Measurements from ENCODE around the gene FECH. TPM values are rescaled to one million over a fixed set of nuclear protein-coding genes. Genes with fewer than 3 reads are reported as not detected.

Gene FECH
- polyA plus RNA-seq, 3 donors from 2014 or later, result 37.1 to 59.9 (median 41.6) TPM

DNA sequence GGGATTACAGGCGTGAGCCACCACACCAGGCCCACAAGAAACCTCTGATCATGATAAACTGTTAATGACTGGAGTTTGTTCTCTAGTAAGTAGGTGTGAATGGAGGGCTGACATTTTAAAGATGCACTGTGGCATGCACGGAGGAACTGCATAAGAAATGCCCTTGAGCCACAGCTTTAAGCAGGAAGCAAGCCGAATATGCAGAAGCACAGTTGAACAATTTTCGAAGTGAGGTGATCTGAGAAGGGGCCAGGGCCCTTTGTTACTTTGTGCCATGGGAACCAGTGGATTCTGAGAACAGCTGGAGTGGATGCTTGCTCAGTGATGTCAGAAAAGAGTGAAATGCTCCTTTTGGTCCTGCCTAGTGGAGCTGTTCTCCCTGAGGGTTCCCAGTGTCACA lies 16.3 kb downstream of the FECH start:
- no peak for DNase-seq
- Mint-ChIP-seq H3K36me3 (peaks cover 25 to 68% (median 43%) of the 10 kb centered on the region in 3 donors), H3K4me1 (no peaks in the 10 kb centered on the region), H3K27ac (no peak overlapping the region), H3K9me3 (no peaks in the 10 kb centered on the region), H3K4me3 (no peak overlapping the region), H3K27me3 (ENCODE audit: low read depth in 3 of 3) (no peaks in the 10 kb centered on the region)

DNA sequence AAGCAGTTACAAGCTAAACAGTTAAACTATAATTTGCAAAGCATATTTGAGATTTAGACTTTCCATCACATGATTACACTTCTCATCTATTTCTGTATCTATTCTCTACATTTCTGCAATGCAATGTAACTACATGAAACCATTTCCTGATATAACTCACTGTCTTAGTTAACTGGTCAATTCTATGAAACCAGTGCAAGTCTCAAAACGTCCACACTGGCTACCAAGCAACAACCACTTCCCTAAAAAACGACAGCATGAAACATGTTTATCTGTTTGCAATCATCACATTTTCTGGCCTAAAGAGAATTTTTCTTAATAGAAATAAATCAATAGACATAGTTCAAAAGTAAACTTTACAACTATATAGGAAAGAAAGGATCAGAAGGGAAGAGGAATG lies 17.4 kb downstream of the FECH start:
- no peaks in the 10 kb centered on the region for H3K27me3 Mint-ChIP-seq (ENCODE audit: low read depth in 3 of 3)
- no peak overlapping the region for H3K4me3 Mint-ChIP-seq
- H3K4me1 Mint-ChIP-seq, result no peaks in the 10 kb centered on the region
- H3K36me3 Mint-ChIP-seq, result peaks cover 23 to 66% (median 43%) of the 10 kb centered on the region in 3 donors
- no peak for DNase-seq
- H3K27ac Mint-ChIP-seq, result no peak overlapping the region
- no peaks in the 10 kb centered on the region for H3K9me3 Mint-ChIP-seq

DNA sequence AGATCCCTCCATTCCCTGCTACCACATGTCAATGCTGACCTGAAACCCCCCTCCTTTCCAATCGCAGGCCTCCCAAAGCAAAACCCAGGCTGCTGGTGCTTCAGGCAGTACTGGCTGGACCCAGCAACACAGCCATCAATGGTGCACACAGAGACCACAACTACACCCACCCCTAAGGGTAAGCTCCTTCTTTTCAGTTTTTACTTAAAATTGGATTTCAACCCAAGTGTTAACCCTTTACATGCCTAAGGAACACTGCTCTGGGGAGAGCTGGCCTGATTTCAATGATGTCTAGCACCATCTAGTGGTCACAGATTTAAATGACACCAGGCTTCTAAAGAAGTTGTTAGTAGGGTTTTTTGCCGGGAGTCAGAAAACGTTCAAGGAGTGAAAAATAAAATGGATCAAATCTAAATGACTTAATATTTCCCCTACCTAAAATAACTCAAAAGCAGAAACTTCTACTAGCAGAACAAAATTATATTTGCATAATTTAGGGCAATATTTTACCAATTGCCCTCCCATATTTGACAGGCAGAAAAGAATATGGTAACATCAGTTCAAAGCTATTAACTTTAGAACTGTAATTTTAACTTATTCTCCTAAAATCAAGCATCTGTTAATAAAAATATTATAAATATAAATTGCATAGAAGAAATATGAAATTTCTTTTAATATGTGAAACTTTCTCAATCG lies 24.6 kb downstream of the FECH start:
- H3K4me3 Mint-ChIP-seq, result no peak overlapping the region
- H3K36me3 Mint-ChIP-seq, result peaks cover 5 to 41% (median 18%) of the 10 kb centered on the region in 3 donors
- peaks cover 0 to 2% of the 10 kb centered on the region in 2 donors for H3K4me1 Mint-ChIP-seq
- H3K27ac Mint-ChIP-seq, result no peak overlapping the region
- H3K27me3 Mint-ChIP-seq (ENCODE audit: low read depth in 3 of 3), result peaks cover 0 to 3% (median 0%) of the 10 kb centered on the region in 3 donors
- peak; percentile 40 to 50 (median 42) for DNase-seq
- H3K9me3 Mint-ChIP-seq, result no peaks in the 10 kb centered on the region

DNA sequence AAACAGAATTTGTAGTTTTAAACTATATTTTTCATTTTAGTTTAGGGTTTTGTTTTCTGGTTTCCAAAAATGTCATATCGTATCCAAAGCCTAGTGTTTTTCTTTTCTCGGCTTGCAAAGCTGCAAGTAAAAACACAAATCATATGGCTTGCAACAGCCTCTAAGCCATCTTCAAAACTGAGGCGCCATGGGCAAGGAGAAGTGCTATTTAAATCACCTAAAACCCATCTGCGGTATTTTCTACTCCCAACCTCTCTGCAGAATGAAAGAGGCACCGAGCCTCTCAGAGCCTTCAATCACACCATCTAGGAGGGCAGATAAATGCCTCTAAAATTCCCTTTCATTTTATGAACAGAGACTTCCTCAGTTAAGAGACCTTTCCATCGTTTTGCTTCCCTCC lies 25.2 kb downstream of the FECH start:
- H3K27ac Mint-ChIP-seq, result no peak overlapping the region
- H3K4me1 Mint-ChIP-seq, result peaks cover 0 to 2% of the 10 kb centered on the region in 2 donors
- no peak for DNase-seq
- peaks cover 0 to 3% (median 0%) of the 10 kb centered on the region in 3 donors for H3K27me3 Mint-ChIP-seq (ENCODE audit: low read depth in 3 of 3)
- H3K9me3 Mint-ChIP-seq, result no peaks in the 10 kb centered on the region
- H3K36me3 Mint-ChIP-seq, result peaks cover 6 to 39% (median 20%) of the 10 kb centered on the region in 3 donors
- H3K4me3 Mint-ChIP-seq, result no peak overlapping the region

DNA sequence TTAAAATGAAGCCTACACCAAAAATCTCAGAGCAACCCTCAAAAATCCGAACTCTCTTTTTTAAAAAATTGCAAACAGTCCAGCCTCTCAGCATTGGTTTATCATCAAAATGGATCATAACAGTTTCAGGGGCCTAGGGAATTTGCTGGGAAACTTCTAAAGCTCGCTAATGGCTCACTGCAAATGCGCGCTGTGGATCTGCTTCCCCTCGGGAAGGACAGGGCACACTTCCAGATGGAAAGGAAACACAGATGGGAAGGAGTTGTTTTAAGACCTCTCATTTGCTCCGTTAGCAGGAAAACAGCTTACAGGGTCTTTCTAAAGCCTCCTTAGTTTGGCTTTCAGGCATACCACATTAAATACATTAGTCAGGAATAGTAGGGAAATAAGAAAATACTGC lies 27.2 kb downstream of the FECH start:
- DNase-seq, result no peak

DNA sequence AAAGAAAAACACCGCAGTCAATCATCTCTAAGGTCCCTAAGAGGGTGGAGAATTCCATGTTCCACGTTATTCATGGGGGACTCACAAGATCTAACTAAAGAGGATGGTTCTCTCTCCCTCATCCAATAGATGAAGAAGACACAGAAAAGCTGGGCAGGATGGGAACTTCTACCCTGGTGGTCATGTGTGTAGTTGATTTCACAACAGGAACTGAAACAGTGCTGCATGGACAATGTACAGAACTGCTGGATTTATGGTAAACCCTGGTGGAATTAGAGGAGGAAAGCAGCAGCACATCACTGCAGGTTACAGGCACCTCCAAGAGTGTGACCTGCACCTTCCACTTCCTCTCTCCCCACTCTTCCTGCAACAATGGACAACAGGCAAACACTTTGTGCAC lies 31.4 kb downstream of the FECH start:
- no peaks in the 10 kb centered on the region for H3K27me3 Mint-ChIP-seq (ENCODE audit: low read depth in 3 of 3)
- H3K4me1 Mint-ChIP-seq, result no peaks in the 10 kb centered on the region
- H3K36me3 Mint-ChIP-seq, result peaks cover 14 to 62% (median 15%) of the 10 kb centered on the region in 3 donors

More for the DNA sequence above, 27.2 kb downstream of the FECH start:
- Mint-ChIP-seq H3K4me3 (no peak overlapping the region), H3K4me1 (peaks cover 0 to 2% of the 10 kb centered on the region in 2 donors), H3K27me3 (ENCODE audit: low read depth in 3 of 3) (peaks cover 0 to 3% (median 0%) of the 10 kb centered on the region in 3 donors), H3K9me3 (no peaks in the 10 kb centered on the region), H3K27ac (peak overlapping the region in 1 of 6 donors; percentile 74), H3K36me3 (peaks cover 19 to 48% (median 20%) of the 10 kb centered on the region in 3 donors)

DNA sequence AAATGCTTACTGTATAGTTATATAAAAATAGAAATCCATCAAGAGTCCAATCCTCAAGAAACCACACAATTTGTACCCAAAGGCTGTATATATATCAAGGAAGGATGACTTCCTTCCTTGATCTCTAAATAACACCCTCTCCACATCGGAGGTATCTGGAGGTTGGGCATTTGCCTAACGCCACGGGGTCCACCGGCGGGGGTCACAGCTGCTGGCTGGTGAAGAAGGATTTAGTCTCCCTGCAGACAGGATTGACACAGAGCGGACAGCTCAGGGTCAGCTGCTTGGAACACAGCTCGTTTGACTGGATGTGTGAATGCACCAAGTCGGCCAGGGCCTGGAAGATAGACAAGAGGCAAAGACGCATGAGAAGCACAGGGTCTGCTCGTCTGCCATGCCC lies 36.0 kb downstream of the FECH start:
- Mint-ChIP-seq H3K27ac (no peak overlapping the region), H3K36me3 (peaks cover 4 to 41% (median 14%) of the 10 kb centered on the region in 3 donors), H3K4me1 (no peaks in the 10 kb centered on the region), H3K4me3 (no peak overlapping the region), H3K9me3 (no peaks in the 10 kb centered on the region), H3K27me3 (ENCODE audit: low read depth in 3 of 3) (no peaks in the 10 kb centered on the region)
- DNase-seq, result no peak

More for the DNA sequence above, 31.4 kb downstream of the FECH start:
- Mint-ChIP-seq H3K9me3 (no peaks in the 10 kb centered on the region), H3K27ac (peak overlapping the region in 1 of 6 donors; percentile 16), H3K4me3 (no peak overlapping the region)
- no peak for DNase-seq

DNA sequence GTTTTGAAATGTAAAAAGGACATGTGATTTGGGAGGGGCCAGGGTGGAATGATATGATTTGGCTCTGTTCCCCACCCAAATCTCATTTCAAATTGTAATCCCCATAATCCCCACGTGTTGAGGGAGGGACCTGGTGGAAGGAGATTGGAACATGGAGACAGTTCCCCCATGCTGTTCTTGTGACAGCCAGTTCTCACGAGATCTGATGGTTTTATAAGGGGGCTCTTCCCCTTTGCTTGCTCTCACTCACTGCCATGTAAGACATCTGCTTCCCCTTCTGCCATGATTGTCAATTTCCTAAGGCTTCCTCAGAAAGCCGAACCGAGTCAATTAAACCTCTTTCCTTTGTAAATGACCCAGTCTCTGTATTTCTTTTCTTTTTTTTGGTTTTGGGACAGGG lies 39.2 kb downstream of the FECH start:
- DNase-seq, result no peak
- Mint-ChIP-seq H3K4me3 (no peak overlapping the region), H3K9me3 (no peaks in the 10 kb centered on the region), H3K36me3 (peaks cover 0 to 19% (median 6%) of the 10 kb centered on the region in 3 donors), H3K4me1 (no peaks in the 10 kb centered on the region), H3K27ac (no peak overlapping the region), H3K27me3 (ENCODE audit: low read depth in 3 of 3) (peaks cover 0 to 2% (median 0%) of the 10 kb centered on the region in 3 donors)

DNA sequence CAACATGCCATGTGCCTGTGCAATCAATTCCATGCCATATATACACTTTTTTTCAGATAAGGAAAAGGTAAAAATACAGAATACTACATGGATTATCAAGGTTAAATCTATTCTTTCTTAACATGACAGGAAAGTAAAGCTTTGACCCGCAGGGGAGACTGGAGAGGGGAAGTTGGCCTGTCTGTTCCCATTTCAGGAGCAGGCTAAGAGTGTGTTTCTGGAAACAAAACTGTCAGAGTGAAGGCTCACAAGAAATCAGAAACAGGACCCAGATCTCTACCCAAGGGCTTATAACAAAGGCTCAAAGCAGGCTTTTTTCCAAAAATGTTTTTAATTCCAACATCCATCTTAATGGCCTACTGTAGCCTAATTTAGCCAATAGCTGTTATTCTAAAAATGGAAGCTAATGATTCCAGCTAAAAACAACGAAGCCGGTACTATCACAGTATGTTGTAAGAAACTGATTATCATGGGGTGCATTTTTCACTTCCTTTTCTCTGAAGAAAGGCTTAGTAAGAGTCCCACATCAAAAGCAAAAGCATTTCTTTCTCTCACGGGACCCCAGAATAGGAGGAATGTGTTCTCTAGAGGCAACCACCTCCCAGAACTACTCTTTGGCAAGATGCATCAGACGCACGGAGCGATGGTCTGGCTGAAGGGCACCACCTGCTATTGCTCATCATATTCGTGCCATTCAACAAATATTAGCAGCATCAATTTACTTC lies 41.4 kb downstream of the FECH start:
- H3K4me1 Mint-ChIP-seq, result no peaks in the 10 kb centered on the region
- H3K27ac Mint-ChIP-seq, result no peak overlapping the region
- no peak overlapping the region for H3K4me3 Mint-ChIP-seq
- H3K9me3 Mint-ChIP-seq, result no peaks in the 10 kb centered on the region
- DNase-seq, result no peak
- peaks cover 0 to 2% (median 0%) of the 10 kb centered on the region in 3 donors for H3K27me3 Mint-ChIP-seq (ENCODE audit: low read depth in 3 of 3)
- H3K36me3 Mint-ChIP-seq, result peaks cover 0 to 9% (median 6%) of the 10 kb centered on the region in 3 donors

DNA sequence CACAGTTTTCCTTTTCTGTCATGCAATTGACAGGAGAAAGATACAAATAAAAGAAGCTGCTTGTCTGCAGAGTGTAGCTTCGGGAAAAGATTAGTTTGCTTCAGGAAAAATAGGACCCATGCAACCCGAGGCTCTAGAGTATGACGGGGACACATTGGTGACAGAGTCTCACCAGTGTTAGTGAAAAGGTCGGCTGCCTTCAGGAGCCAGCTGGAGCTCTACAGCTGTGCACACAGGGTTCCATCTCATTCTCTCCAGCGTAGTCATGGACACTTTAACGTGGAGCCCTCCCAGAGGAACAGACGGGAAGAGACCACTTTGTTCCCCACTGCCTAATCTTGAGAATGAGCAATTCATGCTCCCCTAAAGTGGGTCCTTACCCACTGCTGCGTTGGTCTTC lies 42.9 kb downstream of the FECH start:
- no peaks in the 10 kb centered on the region for H3K9me3 Mint-ChIP-seq
- no peak overlapping the region for H3K4me3 Mint-ChIP-seq
- DNase-seq, result no peak
- H3K27me3 Mint-ChIP-seq (ENCODE audit: low read depth in 3 of 3), result peaks cover 0 to 2% (median 0%) of the 10 kb centered on the region in 3 donors
- peaks cover 0 to 6% (median 2%) of the 10 kb centered on the region in 3 donors for H3K36me3 Mint-ChIP-seq
- H3K27ac Mint-ChIP-seq, result no peak overlapping the region
- no peaks in the 10 kb centered on the region for H3K4me1 Mint-ChIP-seq

DNA sequence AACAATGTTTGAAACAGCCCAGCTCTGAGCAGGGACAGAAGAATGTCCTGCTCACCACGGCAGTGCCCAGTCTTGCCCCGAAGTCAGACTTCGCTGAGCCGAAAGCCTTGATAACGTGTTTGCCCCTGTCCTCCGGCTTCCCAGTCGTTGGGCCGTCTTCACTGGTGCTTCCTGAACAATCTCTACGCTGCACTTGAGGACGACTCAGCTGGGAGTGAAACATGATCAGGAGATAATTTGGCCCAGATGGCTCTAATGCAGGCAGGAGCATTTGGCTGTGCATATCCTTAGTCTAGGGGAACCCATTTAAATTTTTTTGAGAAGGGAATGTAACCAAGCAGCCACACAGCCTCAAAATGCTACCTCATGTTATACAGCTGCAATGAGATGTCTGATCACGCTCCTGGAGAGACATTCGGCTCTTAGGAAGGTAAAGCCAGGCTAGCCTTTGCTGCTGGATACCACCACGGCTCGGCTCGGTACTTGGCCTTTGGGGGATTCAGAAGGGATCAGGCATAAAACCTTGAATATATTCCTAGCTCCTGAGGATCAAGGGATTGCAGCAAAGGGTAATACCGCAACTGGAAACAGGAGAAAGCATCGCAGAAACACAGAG lies 43.6 kb downstream of the FECH start:
- Mint-ChIP-seq H3K4me3 (no peak overlapping the region), H3K4me1 (no peaks in the 10 kb centered on the region), H3K36me3 (peaks cover 0 to 6% (median 0%) of the 10 kb centered on the region in 3 donors), H3K27ac (no peak overlapping the region), H3K27me3 (ENCODE audit: low read depth in 3 of 3) (peaks cover 0 to 2% (median 0%) of the 10 kb centered on the region in 3 donors), H3K9me3 (no peaks in the 10 kb centered on the region)
- no peak for DNase-seq

DNA sequence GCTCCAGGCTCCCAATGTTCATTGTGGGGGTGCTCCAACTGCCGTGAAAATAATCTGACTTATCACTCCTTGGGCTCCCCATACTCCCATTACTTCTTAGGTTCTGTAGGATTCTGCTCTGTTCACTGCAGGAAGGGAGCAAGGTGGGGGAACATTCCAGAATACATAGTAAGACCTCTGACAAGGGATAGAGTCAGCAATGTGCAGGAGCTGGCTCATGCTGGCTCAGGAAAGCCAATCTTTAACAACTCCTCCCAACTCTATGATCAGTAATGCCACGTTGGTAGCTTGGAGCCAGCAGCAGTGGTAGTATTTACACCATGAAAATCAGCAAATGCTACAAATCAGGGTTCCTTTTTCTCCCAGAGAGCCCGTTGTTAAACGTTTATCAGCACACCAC lies 44.4 kb downstream of the FECH start:
- peaks cover 0 to 2% (median 0%) of the 10 kb centered on the region in 3 donors for H3K27me3 Mint-ChIP-seq (ENCODE audit: low read depth in 3 of 3)
- H3K36me3 Mint-ChIP-seq, result peaks cover 0 to 2% (median 0%) of the 10 kb centered on the region in 3 donors
- no peak for DNase-seq
- no peak overlapping the region for H3K27ac Mint-ChIP-seq
- no peak overlapping the region for H3K4me3 Mint-ChIP-seq
- no peaks in the 10 kb centered on the region for H3K9me3 Mint-ChIP-seq
- H3K4me1 Mint-ChIP-seq, result no peaks in the 10 kb centered on the region

DNA sequence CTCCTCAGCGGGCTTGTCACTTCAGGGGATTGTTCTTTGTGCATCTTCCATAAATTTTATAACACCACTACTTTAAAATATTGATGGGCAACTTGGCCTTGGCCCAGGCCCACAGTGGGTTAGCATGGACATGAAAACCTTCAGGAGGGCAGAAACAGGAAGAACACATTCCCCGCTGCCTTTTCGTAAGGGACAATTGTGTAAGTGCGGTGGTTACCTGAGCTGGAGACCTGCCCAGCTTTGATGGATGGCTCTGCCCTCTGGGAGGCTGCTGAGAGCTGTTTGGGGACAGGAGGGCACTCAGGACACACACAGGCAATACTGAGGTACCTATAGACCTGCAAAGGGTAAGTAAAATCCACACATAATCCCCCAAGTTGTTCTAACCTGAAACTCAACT lies 46.8 kb downstream of the FECH start:
- Mint-ChIP-seq H3K4me1 (no peaks in the 10 kb centered on the region), H3K27ac (no peak overlapping the region), H3K9me3 (no peaks in the 10 kb centered on the region), H3K27me3 (ENCODE audit: low read depth in 3 of 3) (peaks cover 0 to 2% (median 0%) of the 10 kb centered on the region in 3 donors), H3K4me3 (no peak overlapping the region), H3K36me3 (no peaks in the 10 kb centered on the region)
- DNase-seq, result no peak

DNA sequence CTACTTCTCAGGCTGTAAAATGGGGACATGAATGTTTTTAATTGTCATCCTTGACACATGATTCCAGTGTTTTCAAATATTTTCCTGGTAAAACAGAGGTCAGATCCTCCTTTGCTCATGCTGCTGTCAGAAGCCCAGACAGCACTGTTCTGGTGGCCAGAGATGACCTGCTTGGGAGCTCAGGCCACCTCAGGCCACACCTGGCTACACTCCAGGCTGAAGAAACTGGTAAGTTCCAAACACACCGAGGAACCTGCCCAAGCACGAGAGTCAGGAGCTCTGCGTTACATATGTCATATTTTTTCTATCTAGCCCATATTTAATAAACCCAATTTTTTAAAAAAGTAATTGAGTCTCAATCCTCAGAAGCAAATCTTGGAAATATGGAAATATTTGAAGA lies 47.9 kb downstream of the FECH start:
- no peaks in the 10 kb centered on the region for H3K9me3 Mint-ChIP-seq
- no peaks in the 10 kb centered on the region for H3K36me3 Mint-ChIP-seq
- no peak for DNase-seq
- H3K4me1 Mint-ChIP-seq, result no peaks in the 10 kb centered on the region
- no peak overlapping the region for H3K4me3 Mint-ChIP-seq
- H3K27ac Mint-ChIP-seq, result no peak overlapping the region
- H3K27me3 Mint-ChIP-seq (ENCODE audit: low read depth in 3 of 3), result peaks cover 0 to 2% (median 0%) of the 10 kb centered on the region in 3 donors

Data from immature natural killer cell (primary cell).